Activated CD4-positive, alpha-beta T cell treated with anti-CD3 and anti-CD28 coated beads, Interleukin-2, amount 10 ng/mL, durations not matched to agents 7 days and 5 days (primary cell): ENCODE measurements around the gene CROCC. TPM values are rescaled to one million over a fixed set of nuclear protein-coding genes. Genes with fewer than 3 reads are reported as not detected.
"Not testable (repeated sequence)": the region's sequence is repeated elsewhere in the genome, so short reads cannot be mapped to it uniquely, and the experiment has no call there.

Experiments
- CTCF ChIA-PET: fragments of 350-600 bp; sonication (Branson Sonifier 250); formaldehyde crosslinking; loops from one replicate; lab custom pipeline; 2021; ENCODE audit warnings: antibody characterized with exemption; lab: Charles Lee
- POLR2A ChIA-PET: fragments of 350-600 bp; sonication (Branson Sonifier 250); formaldehyde crosslinking; loops from one replicate; lab custom pipeline; 2021; ENCODE audit warnings: antibody characterized with exemption; lab: Charles Lee
- DNase-seq: peaks from one replicate; pipeline ENCODE4 v3.0.0-alpha.2; 2020
- H3K27ac Mint-ChIP-seq: one replicate; pipeline ENCODE4 v1.8.0; 2021; ENCODE audit warnings: mild to moderate bottlenecking, moderate library complexity, mixed read lengths
- H3K27me3 Mint-ChIP-seq: one replicate; pipeline ENCODE4 v1.8.0; 2021; ENCODE audit warnings: mixed read lengths
- H3K36me3 Mint-ChIP-seq: one replicate; pipeline ENCODE4 v1.8.0; 2021; ENCODE audit warnings: low read depth, mixed read lengths
- H3K4me1 Mint-ChIP-seq: one replicate; pipeline ENCODE4 v1.8.0; 2021; ENCODE audit warnings: mixed read lengths
- H3K4me3 Mint-ChIP-seq: one replicate; pipeline ENCODE4 v1.8.0; 2021; ENCODE audit warnings: mild to moderate bottlenecking, moderate library complexity, mixed read lengths
- H3K9me3 Mint-ChIP-seq: one replicate; pipeline ENCODE4 v1.8.0; 2021; ENCODE audit warnings: mixed read lengths
- total RNA-seq, 2 experiments: library from RNA; stranded (reverse); gene quantifications; one replicate each; pipeline ENCODE4 v1.2.3, GENCODE V29; 2021

CROCC gene
- total RNA-seq, 2 experiments from 2014 or later, result 30.7 to 37.3 TPM

DNA sequence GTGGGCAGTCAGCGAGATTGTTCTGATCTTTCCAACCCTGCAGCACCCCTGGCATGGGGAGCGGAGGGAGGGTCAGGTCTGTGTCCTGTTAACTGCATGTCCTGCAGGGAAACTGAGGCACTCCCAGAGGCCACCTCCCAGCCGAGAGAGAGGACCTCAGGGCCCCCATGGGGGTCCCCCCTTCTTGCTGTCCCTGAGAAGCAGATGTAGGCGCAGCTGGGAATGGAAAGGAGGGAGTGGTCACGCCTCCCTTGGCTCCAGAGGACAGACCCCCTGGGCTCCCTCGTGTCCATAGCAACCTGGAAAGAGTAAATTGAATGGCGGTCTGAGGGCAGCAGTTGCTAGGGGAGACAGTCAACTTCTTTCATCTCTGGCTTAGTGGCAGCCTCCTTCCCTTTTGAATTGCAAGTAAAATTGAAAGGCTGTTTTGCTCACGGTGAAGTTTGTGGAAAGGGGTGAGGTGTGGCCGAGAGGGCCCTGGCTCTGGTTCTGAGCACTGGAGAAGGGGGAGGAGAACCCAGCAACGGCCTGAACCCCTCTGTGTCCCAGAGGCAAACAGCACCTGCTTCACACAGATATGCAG, 4.9 kb downstream of the CROCC start:
- Mint-ChIP-seq H3K4me3 (no peak overlapping the region), H3K27ac (no peak overlapping the region), H3K36me3 (no peaks in the 10 kb centered on the region), H3K27me3 (no peaks in the 10 kb centered on the region), H3K4me1 (peaks cover 22% of the 10 kb centered on the region), H3K9me3 (no peaks in the 10 kb centered on the region)
- ChIA-PET CTCF (no interaction called here), POLR2A (no interaction called here)
- no peak for DNase-seq

DNA sequence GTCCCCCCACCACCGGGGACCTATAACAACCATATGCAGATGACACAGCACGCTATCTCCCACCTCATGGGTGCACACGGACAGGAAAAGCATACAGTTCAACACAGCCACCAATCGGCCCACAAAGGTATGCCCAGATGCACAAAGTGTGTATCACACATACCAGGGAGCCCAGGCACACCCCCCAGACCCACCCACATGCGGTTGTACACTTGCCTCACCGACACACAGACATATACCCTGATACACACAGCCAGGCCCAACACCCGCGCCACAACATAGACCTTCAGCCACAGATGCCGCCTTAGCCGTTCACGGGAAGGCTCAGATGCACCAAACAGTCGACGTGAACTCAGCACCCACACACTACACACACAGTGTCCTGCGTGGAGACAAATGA, 5.5 kb downstream of the CROCC start:
- Mint-ChIP-seq H3K9me3 (no peaks in the 10 kb centered on the region), H3K27me3 (no peaks in the 10 kb centered on the region), H3K4me3 (no peak overlapping the region), H3K36me3 (no peaks in the 10 kb centered on the region), H3K27ac (no peak overlapping the region), H3K4me1 (peaks cover 15% of the 10 kb centered on the region)
- ChIA-PET POLR2A (no interaction called here), CTCF (no interaction called here)
- DNase-seq, result no peak

GRCh38 chr1:16927711-16928485, 6.2 kb downstream of the CROCC start:
- no peaks in the 10 kb centered on the region for H3K9me3 Mint-ChIP-seq
- peaks cover 9% of the 10 kb centered on the region for H3K4me1 Mint-ChIP-seq
- POLR2A ChIA-PET, result no interaction called here

DNA sequence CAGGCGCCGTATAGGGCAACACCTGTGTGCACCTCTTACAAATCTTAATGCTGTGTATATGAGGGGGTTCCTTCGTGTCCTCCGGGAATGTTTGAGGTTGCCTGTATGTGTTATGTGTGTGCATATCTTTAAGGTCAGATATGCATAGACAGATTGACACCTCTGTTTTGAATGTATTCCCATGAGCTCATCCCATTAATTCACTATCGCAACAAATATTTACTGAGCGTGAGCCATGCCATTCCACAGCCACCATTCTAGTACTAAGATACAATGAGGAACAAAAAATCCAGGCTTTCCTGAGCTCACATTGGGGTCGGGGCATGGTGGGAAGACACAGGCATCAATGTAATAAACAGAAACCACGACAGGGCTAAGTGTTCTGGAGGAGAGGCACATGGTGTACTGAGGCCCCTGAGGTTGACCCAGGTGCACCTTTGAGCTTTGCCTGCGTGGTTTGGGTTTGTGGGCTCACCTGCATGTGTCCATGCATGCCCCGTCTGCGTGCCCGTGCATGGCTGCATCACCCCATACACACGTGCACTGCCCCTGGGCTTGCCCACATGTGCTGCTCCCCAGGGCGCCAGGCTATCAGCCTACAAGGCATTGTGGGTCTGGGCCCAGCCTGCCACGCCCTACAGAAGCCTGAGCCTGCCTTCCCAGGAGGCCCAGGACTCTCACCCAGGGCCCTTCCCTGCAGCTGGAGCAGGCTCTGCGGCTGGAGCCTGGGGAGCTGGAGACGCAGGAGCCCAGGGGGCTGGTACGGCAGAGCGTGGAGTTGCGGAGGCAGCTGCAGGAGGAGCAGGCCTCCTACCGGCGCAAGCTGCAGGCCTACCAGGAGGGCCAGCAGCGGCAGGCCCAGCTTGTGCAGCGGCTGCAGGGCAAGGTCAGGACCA, 7.7 kb downstream of the CROCC start:
- CTCF ChIA-PET, result interaction anchor here (1.1 kb wide), 1 partner anchor 94 kb away, joined by 3 read pairs; no protein-coding TSS in a partner anchor
- H3K36me3 Mint-ChIP-seq, H3K9me3 Mint-ChIP-seq, H3K27me3 Mint-ChIP-seq, POLR2A ChIA-PET, H3K27ac Mint-ChIP-seq, H3K4me3 Mint-ChIP-seq, H3K4me1 Mint-ChIP-seq, DNase-seq: not testable (repeated sequence)

More at GRCh38 chr1:16927711-16928485, 6.2 kb downstream of the CROCC start:
- Mint-ChIP-seq H3K4me3 (no peak overlapping the region), H3K36me3 (no peaks in the 10 kb centered on the region), H3K27ac (no peak overlapping the region), H3K27me3 (no peaks in the 10 kb centered on the region)
- CTCF ChIA-PET, result interaction anchor here (0.5 to 0.8 kb wide), 2 partner anchors 9 to 12 kb away, joined by 3 read pairs; no protein-coding TSS in a partner anchor
- no peak for DNase-seq

DNA sequence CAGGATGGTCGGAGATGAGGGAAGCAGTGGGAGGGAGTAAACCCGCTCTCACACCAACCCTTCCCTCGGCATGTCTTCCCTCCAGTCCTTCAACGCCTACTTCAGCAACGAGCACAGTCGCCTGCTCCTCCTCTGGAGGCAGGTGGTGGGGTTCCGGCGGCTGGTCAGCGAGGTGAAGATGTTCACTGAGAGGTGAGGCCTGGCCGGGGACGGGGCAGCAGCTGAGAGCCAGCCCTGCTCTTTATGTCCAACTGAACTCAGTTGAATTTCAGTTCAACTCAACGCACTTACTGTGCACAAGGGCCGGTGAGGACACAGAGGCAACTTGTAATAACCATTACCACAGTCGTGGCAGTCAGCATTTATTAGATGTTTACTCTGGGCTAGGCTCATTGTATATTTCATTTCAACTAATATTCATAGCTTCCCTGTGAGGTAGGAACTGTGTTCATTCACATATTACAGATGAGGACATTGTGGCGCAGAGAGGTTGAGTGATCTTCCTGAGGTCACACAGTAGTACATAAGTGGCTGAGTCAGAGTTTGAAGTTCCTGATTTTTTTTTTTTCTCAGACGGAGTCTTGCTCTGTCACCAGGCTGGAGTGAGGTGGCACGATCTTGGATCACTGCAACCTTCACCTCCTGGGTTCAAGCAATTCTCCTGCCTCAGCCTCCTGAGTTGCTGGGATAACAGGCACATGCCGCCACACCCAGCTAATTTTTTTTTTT, 9.6 kb downstream of the CROCC start:
- H3K4me1 Mint-ChIP-seq, DNase-seq, POLR2A ChIA-PET, H3K4me3 Mint-ChIP-seq, H3K9me3 Mint-ChIP-seq, H3K27ac Mint-ChIP-seq, H3K27me3 Mint-ChIP-seq, H3K36me3 Mint-ChIP-seq: not testable (repeated sequence)
- CTCF ChIA-PET, result interaction anchor here (0.7 kb wide), 1 partner anchor 92 kb away, joined by 3 read pairs; no protein-coding TSS in a partner anchor

DNA sequence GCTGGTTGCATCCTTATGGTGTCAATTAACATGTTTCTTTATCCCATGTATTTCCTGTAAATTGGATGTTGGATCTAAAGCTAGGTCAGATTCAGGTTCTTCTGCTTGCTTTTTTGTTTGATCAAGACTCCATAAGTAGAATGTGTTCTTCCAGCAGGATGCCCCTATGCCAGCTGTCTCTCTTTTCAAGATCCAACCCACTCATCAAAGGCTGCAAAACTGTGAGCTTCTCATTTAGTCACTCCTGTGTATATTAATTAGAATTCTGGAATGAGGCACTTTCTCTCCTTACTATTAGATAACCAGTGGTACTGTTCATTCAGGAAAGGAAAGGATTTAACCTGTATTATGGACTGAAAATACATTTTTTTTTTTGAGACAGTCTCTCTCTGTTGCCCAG, 12.2 kb downstream of the CROCC start:
- H3K4me1 Mint-ChIP-seq, H3K27ac Mint-ChIP-seq, POLR2A ChIA-PET, H3K27me3 Mint-ChIP-seq, H3K36me3 Mint-ChIP-seq, H3K9me3 Mint-ChIP-seq, H3K4me3 Mint-ChIP-seq, DNase-seq: not testable (repeated sequence)
- CTCF ChIA-PET, result interaction anchor here (0.7 kb wide), 1 partner anchor 154 kb away, joined by 3 read pairs; no protein-coding TSS in a partner anchor

GRCh38 chr1:16936580-16936979, 14.8 kb downstream of the CROCC start:
- H3K4me3 Mint-ChIP-seq, POLR2A ChIA-PET, H3K27ac Mint-ChIP-seq, H3K9me3 Mint-ChIP-seq, H3K4me1 Mint-ChIP-seq, H3K27me3 Mint-ChIP-seq, DNase-seq, H3K36me3 Mint-ChIP-seq: not testable (repeated sequence)
- CTCF ChIA-PET, result interaction anchor here (0.7 to 1.3 kb wide), 2 partner anchors 8 to 11 kb away, joined by 3 to 6 read pairs; no protein-coding TSS in a partner anchor

GRCh38 chr1:16938351-16939321, 16.9 kb downstream of the CROCC start:
- ChIA-PET CTCF (no interaction called here), POLR2A (no interaction called here)
- Mint-ChIP-seq H3K27ac (no peak overlapping the region), H3K36me3 (no peaks in the 10 kb centered on the region), H3K4me1 (no peaks in the 10 kb centered on the region), H3K9me3 (no peaks in the 10 kb centered on the region), H3K27me3 (no peaks in the 10 kb centered on the region), H3K4me3 (no peak overlapping the region)
- DNase-seq, result no peak

DNA sequence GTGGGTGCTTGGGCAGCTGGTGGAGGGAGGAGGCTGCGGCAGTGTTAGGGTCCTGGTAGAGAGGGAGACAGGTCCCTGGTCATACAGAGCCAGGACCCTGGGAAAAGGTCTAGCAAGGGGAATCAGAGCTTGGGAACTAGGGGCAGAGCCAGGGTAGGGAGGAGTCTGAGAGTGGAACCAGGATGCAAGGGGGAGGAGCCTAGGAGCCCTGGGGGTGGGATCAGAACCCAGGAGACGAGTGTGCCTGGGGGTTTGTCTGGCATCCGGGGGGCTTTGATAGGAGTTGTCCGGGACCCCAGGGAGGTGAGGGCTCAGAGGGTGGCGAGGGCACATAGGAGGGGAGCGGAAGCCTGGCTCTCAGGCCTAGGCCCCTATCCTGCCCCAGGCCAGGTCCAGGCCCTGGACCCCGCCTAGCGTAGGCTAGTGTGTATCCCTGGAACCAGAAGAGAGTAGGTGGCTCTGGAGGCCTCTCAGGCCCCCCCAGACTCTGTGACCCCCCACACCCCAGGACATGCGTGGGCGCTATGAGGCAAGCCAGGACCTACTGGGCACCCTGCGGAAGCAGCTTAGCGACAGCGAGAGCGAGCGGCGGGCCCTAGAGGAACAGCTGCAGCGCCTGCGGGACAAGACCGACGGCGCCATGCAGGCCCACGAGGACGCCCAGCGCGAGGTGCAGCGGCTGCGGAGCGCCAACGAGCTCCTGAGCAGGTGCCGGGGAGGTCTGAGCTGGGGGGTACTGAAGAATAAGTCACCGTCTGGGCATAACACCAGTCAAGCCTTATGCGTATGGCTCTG, 17.9 kb downstream of the CROCC start:
- H3K27ac Mint-ChIP-seq, H3K27me3 Mint-ChIP-seq, POLR2A ChIA-PET, DNase-seq, CTCF ChIA-PET, H3K9me3 Mint-ChIP-seq, H3K4me1 Mint-ChIP-seq, H3K36me3 Mint-ChIP-seq, H3K4me3 Mint-ChIP-seq: not testable (repeated sequence)

- CTCF ChIA-PET, result no interaction called here
- Mint-ChIP-seq H3K36me3 (no peaks in the 10 kb centered on the region), H3K4me1 (no peaks in the 10 kb centered on the region), H3K27me3 (no peaks in the 10 kb centered on the region), H3K27ac (no peak overlapping the region), H3K9me3 (no peaks in the 10 kb centered on the region), H3K4me3 (no peak overlapping the region)
- DNase-seq, result no peak
- POLR2A ChIA-PET, result no interaction called here
Measured at GRCh38 chr1:16944038-16944437, 22.3 kb downstream of the CROCC start.

GRCh38 chr1:16945512-16945911, 23.8 kb downstream of the CROCC start:
- H3K4me3 Mint-ChIP-seq, POLR2A ChIA-PET, DNase-seq, H3K4me1 Mint-ChIP-seq, H3K27ac Mint-ChIP-seq, H3K9me3 Mint-ChIP-seq, H3K36me3 Mint-ChIP-seq, H3K27me3 Mint-ChIP-seq: not testable (repeated sequence)
- CTCF ChIA-PET, result interaction anchor here (0.6 to 1.7 kb wide), 3 partner anchors 8 to 100 kb away, joined by 3 to 7 read pairs (median 4); no protein-coding TSS in a partner anchor
